AG10803 (cell line): Measurements from ENCODE around the gene MAGIX.
"Not testable (repeated sequence)": the region's sequence is repeated elsewhere in the genome, so short reads cannot be mapped to it uniquely, and the experiment has no call there.

Source experiments
- DNase-seq: peaks from one replicate; pipeline ENCODE4 v3.0.0; 2010; ENCODE audit warnings: low read depth
- H3K4me3 ChIP-seq: 2 replicates; pipeline ENCODE4 v1.5.1; 2011; ENCODE audit warnings: mild to moderate bottlenecking, low read length, control low read depth
- CTCF ChIP-seq: conservative IDR thresholded peaks from 2 replicates; pipeline ENCODE4 v1.5.1; 2011; ENCODE audit warnings: mild to moderate bottlenecking, low read length, control low read depth, inconsistent platforms

MAGIX gene

GRCh38 chrX:49162620-49163019 is at the start of gene MAGIX:
Gene MAGIX (plus strand): TSS chrX:49162758. CDS start chrX:49162890, 132 bp downstream.
- DNase-seq = no peak

GRCh38 chrX:49116076-49116475 is 46.5 kb upstream of the MAGIX start:
- no peak for TF ChIP-seq CTCF
- no peak for DNase-seq
- no peak overlapping the region for H3K4me3 ChIP-seq

More at GRCh38 chrX:49162620-49163019, at the start of gene MAGIX:
- TF ChIP-seq CTCF = no peak
- H3K4me3 ChIP-seq = peak within 1 kb of the TSS; percentile 49

- TF ChIP-seq CTCF = no peak
- H3K4me3 ChIP-seq = no peak overlapping the region
- DNase-seq = no peak
Measured at GRCh38 chrX:49116716-49117115, 45.8 kb upstream of the MAGIX start.

GRCh38 chrX:49117581-49117980 is 45.0 kb upstream of the MAGIX start:
- no peak overlapping the region for H3K4me3 ChIP-seq
- no peak for DNase-seq
- TF ChIP-seq CTCF = no peak

GRCh38 chrX:49120091-49120490 is 42.5 kb upstream of the MAGIX start:
- no peak for TF ChIP-seq CTCF
- no peak overlapping the region for H3K4me3 ChIP-seq
- no peak for DNase-seq

GRCh38 chrX:49122499-49122898 is 40.1 kb upstream of the MAGIX start:
- no peak for DNase-seq
- no peak for TF ChIP-seq CTCF
- H3K4me3 ChIP-seq = peak overlapping the region; percentile 78

- not testable (repeated sequence) for DNase-seq
Measured at GRCh38 chrX:49127742-49128258, 34.8 kb upstream of the MAGIX start.

GRCh38 chrX:49129427-49129826 is 33.1 kb upstream of the MAGIX start:
- no peak for TF ChIP-seq CTCF
- H3K4me3 ChIP-seq = no peak overlapping the region
- DNase-seq = no peak

More at GRCh38 chrX:49127742-49128258, 34.8 kb upstream of the MAGIX start:
- not testable (repeated sequence) for H3K4me3 ChIP-seq

GRCh38 chrX:49132275-49132674 is 30.3 kb upstream of the MAGIX start:
- H3K4me3 ChIP-seq, DNase-seq: not testable (repeated sequence)
